ENCODE data around the gene CYP46A1.

The CYP46A1 gene

DNA sequence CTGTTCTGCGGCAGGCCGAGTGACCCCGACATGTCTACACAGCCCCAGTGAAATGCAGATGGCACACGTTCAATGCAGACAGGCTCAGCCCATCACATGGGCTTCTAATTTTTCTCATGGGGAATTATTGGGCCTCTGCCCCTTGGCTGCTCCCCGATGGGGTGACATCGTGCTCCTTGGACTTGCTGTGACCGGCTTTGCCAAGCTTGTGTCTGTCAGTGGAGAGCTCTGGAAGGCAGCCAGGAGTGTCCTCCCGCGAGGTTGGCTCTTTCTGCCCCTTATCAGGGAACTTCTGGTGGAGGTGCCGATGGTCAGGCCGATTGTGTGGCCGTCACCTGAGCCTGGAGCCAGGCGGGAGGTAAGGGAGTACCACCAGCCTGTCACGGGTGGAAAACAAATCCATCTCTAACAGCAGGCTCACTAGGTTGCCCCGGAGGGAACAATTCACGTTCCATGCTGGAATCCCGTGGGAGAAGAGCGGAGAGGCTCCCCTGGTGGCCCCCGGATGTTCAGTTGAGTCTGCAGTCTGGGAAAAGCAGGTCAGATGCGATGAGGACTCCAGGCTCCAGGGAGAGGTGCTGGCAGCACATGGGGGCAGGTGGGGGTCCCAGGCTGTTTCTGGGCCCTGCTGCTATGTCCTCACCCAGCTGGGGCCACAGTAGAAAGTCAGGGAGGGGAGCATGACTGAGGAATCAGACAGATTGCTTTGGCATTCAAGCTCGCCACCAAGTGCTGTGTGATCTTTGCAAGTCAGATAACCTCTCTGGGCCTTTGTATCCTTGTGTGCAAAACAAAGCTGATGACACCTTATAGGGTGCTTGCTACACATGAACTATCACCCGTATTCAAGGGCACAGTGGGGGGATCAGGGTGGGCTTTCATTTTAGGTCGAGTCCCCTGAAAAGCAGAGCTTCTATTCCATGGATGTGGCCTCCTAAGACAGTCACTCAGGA is 65.9 kb downstream of the CYP46A1 start:
- Histone ChIP-seq H3K27ac (ENCODE audit: extremely low read depth, low read depth, low read length) (no peak overlapping the region), H3K9me3 (ENCODE audit: control insufficient read depth, insufficient read depth, low read depth, low read length) (no peaks in the 10 kb centered on the region), H3K4me1 (ENCODE audit: control insufficient read depth, insufficient read depth, low read length) (peaks cover 24% of the 10 kb centered on the region), H3K36me3 (ENCODE audit: control insufficient read depth in 2 of 2, insufficient read depth in 1 of 2, low read length in 2 of 2) (no peaks in the 10 kb centered on the region), H3K4me3 (ENCODE audit: low read depth, low read length) (no peak overlapping the region)
- POLR2A ChIA-PET = no interaction called here
- CTCF ChIA-PET = interaction anchor here (0.6 to 1.5 kb wide), 6 partner anchors 10 to 282 kb away, joined by 3 to 5 read pairs (median 4); no protein-coding TSS in a partner anchor
- TF ChIP-seq GLIS1 (tag by site-specific recombination; IDR thresholded peaks at IDR 0.05) = peak; percentile 39
- no peak for TF ChIP-seq ZNF560 (tag by site-specific recombination; IDR thresholded peaks at IDR 0.05; ENCODE audit: borderline replicate concordance)
- TF ChIP-seq ZNF768 (tag by site-specific recombination; IDR thresholded peaks at IDR 0.05) = peak; percentile 96
- TF ChIP-seq ZIC2 (tag by site-specific recombination; IDR thresholded peaks at IDR 0.05) = 0 out of 2 replicates have a peak, but pooled peaks have one; percentile 41
- TF ChIP-seq ZNF341 (tag by site-specific recombination; IDR thresholded peaks at IDR 0.05; ENCODE audit: low read depth) = 0 out of 2 replicates have a peak, but pooled peaks have one; percentile 19

- POLR2A ChIA-PET = no interaction called here
- Histone ChIP-seq H3K27ac (ENCODE audit: extremely low read depth, low read depth, low read length) (no peak overlapping the region), H3K4me3 (ENCODE audit: low read depth, low read length) (no peak overlapping the region), H3K9me3 (ENCODE audit: control insufficient read depth, insufficient read depth, low read depth, low read length) (no peaks in the 10 kb centered on the region), H3K36me3 (ENCODE audit: control insufficient read depth in 2 of 2, insufficient read depth in 1 of 2, low read length in 2 of 2) (no peaks in the 10 kb centered on the region), H3K4me1 (ENCODE audit: control insufficient read depth, insufficient read depth, low read length) (peaks cover 17% of the 10 kb centered on the region)
- CTCF ChIA-PET = interaction anchor here (0.7 to 1.5 kb wide), 5 partner anchors 9 to 144 kb away, joined by 3 to 4 read pairs (median 3); no protein-coding TSS in a partner anchor
- TF ChIP-seq PRDM6 (tag by site-specific recombination; IDR thresholded peaks at IDR 0.05) (no peak), ZNF558 (tag by site-specific recombination; IDR thresholded peaks at IDR 0.05) (no peak), ZNF707 (tag by site-specific recombination; IDR thresholded peaks at IDR 0.05) (no peak), ZNF121 (tag by site-specific recombination; IDR thresholded peaks at IDR 0.05) (no peak), ZNF785 (tag by site-specific recombination; IDR thresholded peaks at IDR 0.05) (no peak), ZNF660 (tag by site-specific recombination; IDR thresholded peaks at IDR 0.05) (no peak), ZNF280D (tag by site-specific recombination; IDR thresholded peaks at IDR 0.05) (no peak), ZNF292 (tag by site-specific recombination; IDR thresholded peaks at IDR 0.05; ENCODE audit: borderline replicate concordance, low read depth) (no peak), SALL2 (tag by site-specific recombination; IDR thresholded peaks at IDR 0.05; ENCODE audit: borderline replicate concordance) (no peak)
- TF ChIP-seq, protein P1, sequence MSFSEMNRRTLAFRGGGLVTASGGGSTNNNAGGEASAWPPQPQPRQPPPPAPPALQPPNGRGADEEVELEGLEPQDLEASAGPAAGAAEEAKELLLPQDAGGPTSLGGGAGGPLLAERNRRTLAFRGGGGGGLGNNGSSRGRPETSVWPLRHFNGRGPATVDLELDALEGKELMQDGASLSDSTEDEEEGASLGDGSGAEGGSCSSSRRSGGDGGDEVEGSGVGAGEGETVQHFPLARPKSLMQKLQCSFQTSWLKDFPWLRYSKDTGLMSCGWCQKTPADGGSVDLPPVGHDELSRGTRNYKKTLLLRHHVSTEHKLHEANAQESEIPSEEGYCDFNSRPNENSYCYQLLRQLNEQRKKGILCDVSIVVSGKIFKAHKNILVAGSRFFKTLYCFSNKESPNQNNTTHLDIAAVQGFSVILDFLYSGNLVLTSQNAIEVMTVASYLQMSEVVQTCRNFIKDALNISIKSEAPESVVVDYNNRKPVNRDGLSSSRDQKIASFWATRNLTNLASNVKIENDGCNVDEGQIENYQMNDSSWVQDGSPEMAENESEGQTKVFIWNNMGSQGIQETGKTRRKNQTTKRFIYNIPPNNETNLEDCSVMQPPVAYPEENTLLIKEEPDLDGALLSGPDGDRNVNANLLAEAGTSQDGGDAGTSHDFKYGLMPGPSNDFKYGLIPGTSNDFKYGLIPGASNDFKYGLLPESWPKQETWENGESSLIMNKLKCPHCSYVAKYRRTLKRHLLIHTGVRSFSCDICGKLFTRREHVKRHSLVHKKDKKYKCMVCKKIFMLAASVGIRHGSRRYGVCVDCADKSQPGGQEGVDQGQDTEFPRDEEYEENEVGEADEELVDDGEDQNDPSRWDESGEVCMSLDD (tag by site-specific recombination; IDR thresholded peaks at IDR 0.05) = no peak
These were observed 66.8 kb downstream of the CYP46A1 start for GRCh38 chr14:99750746-99751450.
